K562 (cell line): ENCODE data around the gene ZNF514. TPM values are rescaled to one million over a fixed set of nuclear protein-coding genes. Genes with fewer than 3 reads are reported as not detected.
A peak's percentile ranks its signal among the peaks of the same experiment; 100 is the strongest.

Source experiments
- ATAC-seq: fragments of 200-7000 bp; cut with Tn5 transposase; 3 replicates; pipeline ENCODE4 v1.9.1; 2020; ENCODE audit warnings: moderate library complexity
- BruUV-seq: library from RNA; stranded (reverse); fragments of 400-500 nt; replicated peaks from 2 replicates; lab custom pipeline; 2021; lab: Mats Ljungman, UMichigan
- CTCF ChIA-PET: fragments of 300-600 bp; formaldehyde crosslinking; extraction: SDS; loops from one replicate; lab custom pipeline; 2021; ENCODE audit warnings: low intra/inter-chr PET ratio; lab: Yijun Ruan, JAX
- POLR2A ChIA-PET: fragments of 300-600, 350-650 bp; sonication (Branson Sonifier 250); formaldehyde crosslinking; extraction: SDS; loops from one replicate; lab custom pipeline; 2021; ENCODE audit warnings: antibody characterized with exemption, inconsistent platforms; lab: Yijun Ruan, JAX
- DNase-seq, 4 experiments: peaks; one replicate each; pipeline versions ENCODE4 v3.0.0 to v3.0.0-alpha.2; 2011 to 2018; ENCODE audit warnings: low spot score in 3 of 4, mixed read lengths in 3 of 4; ENCODE audit errors: extremely low read depth in 1 of 4
- FAIRE-seq: peaks from 2 replicates; lab custom pipeline; 2011; peaks lifted over from hg19 to GRCh38; lab: Jason Lieb, UNC
- H2AFZ ChIP-seq: 2 replicates; pipeline ENCODE4 v1.6.0; 2011; ENCODE audit warnings: low read depth, low read length, control low read depth, inconsistent platforms
- H3K27ac ChIP-seq: fragments of 200-600 bp; 3 replicates; pipeline ENCODE4 v1.8.0; 2011; ENCODE audit warnings: low read depth, mild to moderate bottlenecking, control low read depth, inconsistent platforms, low read length, moderate library complexity, mixed read lengths; ENCODE audit errors: extremely low read depth
- H3K27me3 ChIP-seq, 2 experiments: fragments of 300-600 bp in 1 of 2; 2 replicates in 1 of 2; 3 replicates in 1 of 2; pipeline versions ENCODE4 v1.6.0 to v1.8.0; 2011; ENCODE audit warnings: inconsistent platforms in 2 of 2, low read length in 2 of 2, mild to moderate bottlenecking in 1 of 2, mixed read lengths in 1 of 2, moderate library complexity in 1 of 2; ENCODE audit not compliant: control insufficient read depth in 2 of 2, insufficient read depth in 2 of 2
- H3K36me3 ChIP-seq: fragments of 300-600 bp; 3 replicates; pipeline ENCODE4 v1.8.0; 2011; ENCODE audit warnings: mild to moderate bottlenecking, low read length, inconsistent platforms; ENCODE audit not compliant: control insufficient read depth, insufficient read depth
- H3K4me1 ChIP-seq, 2 experiments: fragments of 200-600 bp in 1 of 2; replicated peaks in 1 of 2; 2 replicates in 1 of 2; 3 replicates in 1 of 2; pipeline versions ENCODE4 v1.5.1 to v1.8.0; 2011; ENCODE audit warnings: inconsistent platforms in 2 of 2, low read length in 2 of 2, mild to moderate bottlenecking in 1 of 2, mixed read lengths in 1 of 2, moderate library complexity in 1 of 2; ENCODE audit not compliant: control insufficient read depth in 2 of 2, insufficient read depth in 2 of 2
- H3K4me2 ChIP-seq: 2 replicates; pipeline ENCODE4 v1.6.1; 2011; ENCODE audit warnings: low read length, control low read depth, inconsistent platforms, mixed read lengths; ENCODE audit not compliant: insufficient read depth
- H3K4me3 ChIP-seq: fragments of 200-600 bp; sonication (generic), shearing (Covaris generic); 2 replicates; pipeline ENCODE4 v1.5.1; 2016; ENCODE audit warnings: control low read depth, inconsistent platforms
- H3K79me2 ChIP-seq: fragments of 200-600 bp; 3 replicates; pipeline ENCODE4 v1.8.0; 2011; ENCODE audit warnings: low read length, inconsistent platforms; ENCODE audit not compliant: control insufficient read depth, insufficient read depth
- H3K9ac ChIP-seq, 2 experiments: 2 replicates each; pipeline versions ENCODE4 v1.6.0 to v1.6.1; 2011; ENCODE audit warnings: low read depth in 2 of 2, low read length in 2 of 2, control low read depth in 1 of 2, inconsistent platforms in 1 of 2, mild to moderate bottlenecking in 1 of 2, mixed read lengths in 1 of 2; ENCODE audit not compliant: insufficient read depth in 1 of 2
- H3K9me1 ChIP-seq: one replicate; pipeline ENCODE4 v1.6.0; 2011; ENCODE audit warnings: inconsistent platforms, mild to moderate bottlenecking, low read length, moderate library complexity; ENCODE audit not compliant: control insufficient read depth, insufficient read depth
- H3K9me3 ChIP-seq: replicated peaks from 2 replicates; pipeline ENCODE4 v1.5.1; 2011; ENCODE audit warnings: low read depth, low read length, inconsistent platforms; ENCODE audit not compliant: control insufficient read depth, insufficient read depth
- H4K20me1 ChIP-seq: replicated peaks from 2 replicates; pipeline ENCODE4 v1.6.1; 2011; ENCODE audit warnings: low read length, inconsistent platforms, mixed read lengths; ENCODE audit not compliant: control insufficient read depth, insufficient read depth
- CEBPG ChIP-seq, 3 experiments: fragments of 200-800 bp in 1 of 3; sonication (Bioruptor generic) in 1 of 3; sonication (generic) in 1 of 3; formaldehyde crosslinking in 1 of 3; IDR thresholded peaks in 2 of 3; conservative IDR thresholded peaks in 1 of 3; 2 replicates each; pipeline versions ENCODE4 v1.6.1 to v1.8.0; 2016 to 2022; ENCODE audit warnings: missing compliant biosample characterization in 2 of 3, missing genetic modification characterization in 2 of 3, mild to moderate bottlenecking in 1 of 3, missing genetic modification reagents in 1 of 3
- ELF4 ChIP-seq: fragments of 450-650 bp; formaldehyde crosslinking; IDR thresholded peaks from 2 replicates; pipeline ENCODE4 v1.4.0; 2022; ENCODE audit warnings: missing genetic modification characterization
- HOXB6 ChIP-seq: fragments of 250-450 bp; sonication (Bioruptor Pico); IDR thresholded peaks from 2 replicates; pipeline ENCODE4 v1.5.1; 2022; ENCODE audit warnings: mild to moderate bottlenecking, borderline replicate concordance
- KDM1A ChIP-seq, 2 experiments: fragments of 450-650 bp; IDR thresholded peaks; 2 replicates each; pipeline ENCODE4 v1.6.1; 2016; ENCODE audit warnings: mild to moderate bottlenecking in 2 of 2
- LCOR ChIP-seq: sonication (generic); formaldehyde crosslinking; IDR thresholded peaks from 2 replicates; pipeline ENCODE4 v1.8.0; 2022; ENCODE audit warnings: mild to moderate bottlenecking, missing genetic modification reagents
- NBN ChIP-seq: fragments of 450-650 bp; IDR thresholded peaks from 2 replicates; pipeline ENCODE4 v1.6.1; 2016; ENCODE audit warnings: low read depth, mild to moderate bottlenecking
- NFATC3 ChIP-seq: fragments of 450-650 bp; IDR thresholded peaks from 2 replicates; pipeline ENCODE4 v1.6.1; 2017; ENCODE audit warnings: mild to moderate bottlenecking
- RCOR1 ChIP-seq, 2 experiments: IDR thresholded peaks; 2 replicates each; pipeline ENCODE4 v1.6.1; 2012; ENCODE audit warnings: low read depth in 2 of 2, low read length in 2 of 2, borderline replicate concordance in 1 of 2, improper control_type of control experiment in 1 of 2
- SAFB ChIP-seq: fragments of 200-400 bp; formaldehyde crosslinking; IDR thresholded peaks from 2 replicates; pipeline ENCODE4 v1.6.1; 2017; ENCODE audit warnings: low read depth, low read length, borderline replicate concordance
- SIN3A ChIP-seq, 2 experiments: fragments of 150-350 bp in 1 of 2; IDR thresholded peaks; 2 replicates each; pipeline ENCODE4 v1.6.1; 2011 to 2016; ENCODE audit warnings: borderline replicate concordance in 2 of 2, low read depth in 2 of 2, low read length in 2 of 2, mild to moderate bottlenecking in 2 of 2, moderate library complexity in 2 of 2; ENCODE audit not compliant: control insufficient read depth in 1 of 2
- SMARCA5 ChIP-seq: fragments of 450-650 bp; IDR thresholded peaks from 2 replicates; pipeline ENCODE4 v1.6.1; 2016
- SMARCB1 ChIP-seq: IDR thresholded peaks from 2 replicates; pipeline ENCODE4 v1.6.1; 2011; ENCODE audit warnings: improper control_type of control experiment, low read depth; ENCODE audit not compliant: insufficient read length
- SMARCE1 ChIP-seq: fragments of 450-650 bp; IDR thresholded peaks from 2 replicates; pipeline ENCODE4 v1.7.1; 2016; ENCODE audit warnings: mild to moderate bottlenecking
- XRCC4 ChIP-seq: IDR thresholded peaks from one replicate; pipeline ENCODE4 v1.6.1; 2011; ENCODE audit not compliant: insufficient read depth, insufficient read length; ENCODE audit errors: extremely low read depth
- ZNF165 ChIP-seq: fragments of 250-450 bp; sonication (Bioruptor Pico); IDR thresholded peaks from 2 replicates; pipeline ENCODE4 v1.4.0; 2020; ENCODE audit warnings: borderline replicate concordance
- WGBS: fragments of 100-300 bp; shearing (Covaris generic); methylation state at CpG from one replicate; pipeline ENCODE4 v1.1.6; 2016; ENCODE audit warnings: low coverage, mixed read lengths; ENCODE audit not compliant: insufficient coverage; ENCODE audit errors: missing lambda C conversion rate; 5-methylcytosine and 5-hydroxymethylcytosine counted together
- in situ Hi-C: fragments of 300-500 bp; cut with MboI; formaldehyde crosslinking; loops from 4 replicates; pipeline ENCODE4 v1.15.0; 2018; ENCODE audit warnings: inconsistent platforms, mixed read lengths
- intact Hi-C: fragments of 100-400 bp; cut with micrococcal nuclease; formaldehyde crosslinking; loops from 2 replicates; pipeline ENCODE4 v1.14.2; 2022
- polyA plus RNA-seq, 8 experiments: library from polyadenylated mRNA; depleted of rRNA in 4 of 8; stranded (reverse) in 5 of 8; unstranded in 3 of 8; fragments of >200 nt; fragmentation: Nextera tagmentation in 2 of 8; fragmentation: Illumina TruSeq in 1 of 8; extraction: Ambion mirVana in 2 of 8; extraction: Trizol in 1 of 8; gene quantifications; 2 replicates each; pipeline versions ENCODE4 v1.2.1 to v1.2.3, GENCODE V29; 2011 to 2014; ENCODE audit warnings: inconsistent platforms in 1 of 8, missing spikeins in 1 of 8
- total RNA-seq, 7 experiments: library from RNA; depleted of rRNA in 6 of 7; stranded (reverse); fragments of >200 nt in 6 of 7; fragmentation: Illumina TruSeq in 2 of 7; extraction: Trizol in 2 of 7; gene quantifications; 2 replicates each; pipeline versions ENCODE4 v1.2.1 to v1.2.3, GENCODE V29; 2011 to 2021; ENCODE audit warnings: low replicate concordance in 1 of 7
- TF ChIP-seq, protein P1 (sequence below), 2 experiments: fragments of 150-350 bp in 1 of 2; IDR thresholded peaks; 2 replicates each; pipeline ENCODE4 v1.6.1; 2012 to 2016; ENCODE audit warnings: low read depth in 2 of 2, low read length in 2 of 2, mild to moderate bottlenecking in 1 of 2, moderate library complexity in 1 of 2
- TF ChIP-seq, protein P2 (sequence below): fragments of 450-650 bp; formaldehyde crosslinking; conservative IDR thresholded peaks from 2 replicates; pipeline ENCODE4 v1.4.0; 2022; ENCODE audit warnings: mild to moderate bottlenecking, missing genetic modification characterization

Gene ZNF514
- total and polyA plus RNA-seq, 9 of the 15 experiments (the other 6 are each of a cell fraction or from before 2014, with no cell fraction given) = 7.5 to 17.7 (median 11.4) TPM

DNA sequence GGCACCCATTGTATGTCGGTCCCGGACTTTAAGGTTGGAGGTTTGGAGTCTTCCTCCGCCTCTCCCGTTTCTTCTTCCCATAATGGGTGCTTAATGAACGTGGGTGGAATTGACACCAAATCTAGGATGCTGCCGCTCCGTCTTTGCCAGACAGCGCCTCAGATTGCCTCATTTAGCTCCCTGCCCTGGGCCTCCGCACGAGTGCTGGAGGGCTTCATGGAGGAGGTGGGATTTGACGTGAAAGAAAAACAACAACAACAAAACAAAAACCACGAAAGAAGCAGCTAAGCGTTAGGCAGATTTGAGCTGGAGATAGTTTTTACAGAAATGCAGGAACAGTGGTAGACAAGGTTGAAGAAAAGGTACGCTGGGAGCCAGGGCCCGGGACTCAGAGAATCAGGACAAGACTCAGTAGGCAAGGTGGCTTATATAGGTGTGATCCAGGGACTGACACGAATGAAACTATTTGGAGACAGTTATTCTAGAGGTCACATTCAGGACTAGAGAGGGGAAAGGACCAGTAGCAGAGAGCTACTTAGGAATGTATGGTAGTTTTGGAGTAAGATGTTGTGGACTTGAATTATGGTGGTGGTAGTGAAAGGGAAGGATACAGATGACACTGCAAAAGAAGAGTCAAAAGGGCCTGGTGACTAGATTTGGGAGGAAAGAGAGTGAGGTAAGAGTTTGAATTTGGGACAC, 6.6 kb upstream of the ZNF514 start:
- TSS peak; percentile 89 for BruUV-seq
- Histone ChIP-seq H3K4me2 (peak overlapping the region; percentile 99), H3K9ac (peak overlapping the region; percentile 89 to 93), H2AFZ (peak overlapping the region; percentile 96), H3K9me3 (no peaks in the 10 kb centered on the region), H3K4me1 (peaks cover 3 to 5% of the 10 kb centered on the region in 2 experiments; a peak in 3 of 5 replicates), H3K27ac (peak overlapping the region; percentile 92; the same call in 1 of the 3 replicates), H3K79me2 (peaks cover 25% of the 10 kb centered on the region), H3K36me3 (no peaks in the 10 kb centered on the region), H3K27me3 (no peaks in the 10 kb centered on the region), H4K20me1 (no peaks in the 10 kb centered on the region), H3K4me3 (peak overlapping the region; percentile 73), H3K9me1 (no peaks in the 10 kb centered on the region)
- intact Hi-C loops (loop anchor here (5.0 kb wide), 1 partner anchor 44 kb away; the partner anchor contains the start of gene MRPS5), in situ Hi-C loops (no loop called here)
- DNase-seq (no peak), ATAC-seq (peak; percentile 47), FAIRE-seq (no peak)
- ChIA-PET CTCF (no interaction called here), POLR2A (no interaction called here)
- 5% methylated on average over 16 of the region's 16 CpGs for WGBS
- TF ChIP-seq NBN (no peak; the same call in 1 of the 2 replicates), SMARCE1 (0 out of 2 replicates have a peak, but pooled peaks have one; percentile 20), HOXB6 (no peak), SMARCB1 (no peak), XRCC4 (no peak), SIN3A (IDR thresholded peaks at IDR 0.05; ENCODE audit: borderline replicate concordance in 2 of 2, control insufficient read depth in 1 of 2, low read depth in 2 of 2, low read length in 2 of 2) (peak in 1 of 2 experiments; percentile 14; a peak in 1 of 4 replicates), ZNF165 (no peak), KDM1A (IDR thresholded peaks at IDR 0.05) (peak; percentile 66 to 80), NFATC3 (no peak), ELF4 (CRISPR knock-in tag) (0 out of 2 replicates have a peak, but pooled peaks have one; percentile 7), SMARCA5 (peak; percentile 88; the same call in 1 of the 2 replicates), RCOR1 (IDR thresholded peaks at IDR 0.05; ENCODE audit: borderline replicate concordance in 1 of 2, low read depth in 2 of 2, low read length in 2 of 2) (0 out of 4 replicates have a peak, but pooled peaks of 1 of the 2 experiments have one; percentile 33), SAFB (0 out of 2 replicates have a peak, but pooled peaks have one; percentile 1), CEBPG (CRISPR knock-in tag; IDR thresholded peaks at IDR 0.05) (peak; percentile 55; the same call in 1 of the 2 replicates), CEBPG (tag; conservative IDR thresholded peaks at IDR 0.05 in 1 of 2, IDR thresholded peaks at IDR 0.05 in 1 of 2) (no peak), LCOR (0 out of 2 replicates have a peak, but pooled peaks have one; percentile 30)
- TF ChIP-seq, protein P1, sequence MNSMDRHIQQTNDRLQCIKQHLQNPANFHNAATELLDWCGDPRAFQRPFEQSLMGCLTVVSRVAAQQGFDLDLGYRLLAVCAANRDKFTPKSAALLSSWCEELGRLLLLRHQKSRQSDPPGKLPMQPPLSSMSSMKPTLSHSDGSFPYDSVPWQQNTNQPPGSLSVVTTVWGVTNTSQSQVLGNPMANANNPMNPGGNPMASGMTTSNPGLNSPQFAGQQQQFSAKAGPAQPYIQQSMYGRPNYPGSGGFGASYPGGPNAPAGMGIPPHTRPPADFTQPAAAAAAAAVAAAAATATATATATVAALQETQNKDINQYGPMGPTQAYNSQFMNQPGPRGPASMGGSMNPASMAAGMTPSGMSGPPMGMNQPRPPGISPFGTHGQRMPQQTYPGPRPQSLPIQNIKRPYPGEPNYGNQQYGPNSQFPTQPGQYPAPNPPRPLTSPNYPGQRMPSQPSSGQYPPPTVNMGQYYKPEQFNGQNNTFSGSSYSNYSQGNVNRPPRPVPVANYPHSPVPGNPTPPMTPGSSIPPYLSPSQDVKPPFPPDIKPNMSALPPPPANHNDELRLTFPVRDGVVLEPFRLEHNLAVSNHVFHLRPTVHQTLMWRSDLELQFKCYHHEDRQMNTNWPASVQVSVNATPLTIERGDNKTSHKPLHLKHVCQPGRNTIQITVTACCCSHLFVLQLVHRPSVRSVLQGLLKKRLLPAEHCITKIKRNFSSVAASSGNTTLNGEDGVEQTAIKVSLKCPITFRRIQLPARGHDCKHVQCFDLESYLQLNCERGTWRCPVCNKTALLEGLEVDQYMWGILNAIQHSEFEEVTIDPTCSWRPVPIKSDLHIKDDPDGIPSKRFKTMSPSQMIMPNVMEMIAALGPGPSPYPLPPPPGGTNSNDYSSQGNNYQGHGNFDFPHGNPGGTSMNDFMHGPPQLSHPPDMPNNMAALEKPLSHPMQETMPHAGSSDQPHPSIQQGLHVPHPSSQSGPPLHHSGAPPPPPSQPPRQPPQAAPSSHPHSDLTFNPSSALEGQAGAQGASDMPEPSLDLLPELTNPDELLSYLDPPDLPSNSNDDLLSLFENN (IDR thresholded peaks at IDR 0.05; ENCODE audit: low read depth in 2 of 2, low read length in 2 of 2) = no peak
- TF ChIP-seq, protein P2, sequence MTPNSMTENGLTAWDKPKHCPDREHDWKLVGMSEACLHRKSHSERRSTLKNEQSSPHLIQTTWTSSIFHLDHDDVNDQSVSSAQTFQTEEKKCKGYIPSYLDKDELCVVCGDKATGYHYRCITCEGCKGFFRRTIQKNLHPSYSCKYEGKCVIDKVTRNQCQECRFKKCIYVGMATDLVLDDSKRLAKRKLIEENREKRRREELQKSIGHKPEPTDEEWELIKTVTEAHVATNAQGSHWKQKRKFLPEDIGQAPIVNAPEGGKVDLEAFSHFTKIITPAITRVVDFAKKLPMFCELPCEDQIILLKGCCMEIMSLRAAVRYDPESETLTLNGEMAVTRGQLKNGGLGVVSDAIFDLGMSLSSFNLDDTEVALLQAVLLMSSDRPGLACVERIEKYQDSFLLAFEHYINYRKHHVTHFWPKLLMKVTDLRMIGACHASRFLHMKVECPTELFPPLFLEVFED (CRISPR knock-in tag) = no peak
